RWPE1 (cell line): ENCODE measurements around the gene SNURF.
"Not testable (repeated sequence)": the region's sequence is repeated elsewhere in the genome, so short reads cannot be mapped to it uniquely, and the experiment has no call there.

ENCODE experiments used
- CTCF ChIA-PET: fragments of 350-600 bp; sonication (Branson Sonifier 250); formaldehyde crosslinking; extraction: SDS; loops from one replicate; lab custom pipeline; 2021; lab: Yijun Ruan, JAX
- POLR2A ChIA-PET: fragments of 400-600 bp; formaldehyde crosslinking; extraction: SDS; loops from one replicate; lab custom pipeline; 2020; ENCODE audit warnings: antibody characterized with exemption; ENCODE audit not compliant: low non-redundant PET; lab: Yijun Ruan, JAX
- DNase-seq: peaks from one replicate; pipeline ENCODE4 v3.0.0; 2012; ENCODE audit warnings: low spot score
- H3K27ac ChIP-seq: fragments of 450-650 bp; 2 replicates; pipeline ENCODE4 v1.5.1; 2017
- TF ChIP-seq, protein P1 (sequence below): fragments of 450-650 bp; conservative IDR thresholded peaks from 2 replicates; pipeline ENCODE4 v1.5.1; 2017; ENCODE audit warnings: low read depth, mild to moderate bottlenecking

SNURF gene, protein sequence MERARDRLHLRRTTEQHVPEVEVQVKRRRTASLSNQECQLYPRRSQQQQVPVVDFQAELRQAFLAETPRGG

DNA sequence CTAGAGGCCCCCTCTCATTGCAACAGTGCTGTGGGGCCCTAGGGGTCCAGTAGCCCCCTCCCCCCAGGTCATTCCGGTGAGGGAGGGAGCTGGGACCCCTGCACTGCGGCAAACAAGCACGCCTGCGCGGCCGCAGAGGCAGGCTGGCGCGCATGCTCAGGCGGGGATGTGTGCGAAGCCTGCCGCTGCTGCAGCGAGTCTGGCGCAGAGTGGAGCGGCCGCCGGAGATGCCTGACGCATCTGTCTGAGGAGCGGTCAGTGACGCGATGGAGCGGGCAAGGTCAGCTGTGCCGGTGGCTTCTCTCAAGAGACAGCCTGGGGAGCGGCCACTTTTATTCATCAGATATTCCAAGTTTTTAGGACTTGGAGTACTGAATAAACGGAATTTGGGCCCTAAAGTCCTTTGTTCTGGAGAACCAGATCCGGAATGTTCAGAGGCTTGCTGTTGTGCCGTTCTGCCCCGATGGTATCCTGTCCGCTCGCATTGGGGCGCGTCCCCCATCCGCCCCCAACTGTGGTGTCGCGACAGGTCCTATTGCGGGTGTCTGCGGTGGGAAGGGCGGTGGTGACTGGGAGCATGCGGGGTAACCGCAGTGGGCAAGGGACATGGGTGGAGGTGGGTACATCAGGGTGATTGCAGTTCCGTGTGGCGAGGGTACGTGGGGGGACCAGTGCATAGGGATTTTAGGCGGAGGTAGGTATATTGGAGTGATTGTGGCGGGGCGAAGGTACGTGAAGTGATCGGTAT, at the start of gene SNURF, which contains the start of gene SNRPN:
Gene SNURF (plus strand): TSS at position 205 of the 748 bp plus-strand sequence. CDS start 62 bp downstream, at position 267.
Gene SNRPN (plus strand): TSS at position 205 of the 748 bp plus-strand sequence. CDS start 19,467 bp downstream, outside the sequence.
- ChIA-PET CTCF (no interaction called here), POLR2A (no interaction called here)
- TF ChIP-seq, protein P1, sequence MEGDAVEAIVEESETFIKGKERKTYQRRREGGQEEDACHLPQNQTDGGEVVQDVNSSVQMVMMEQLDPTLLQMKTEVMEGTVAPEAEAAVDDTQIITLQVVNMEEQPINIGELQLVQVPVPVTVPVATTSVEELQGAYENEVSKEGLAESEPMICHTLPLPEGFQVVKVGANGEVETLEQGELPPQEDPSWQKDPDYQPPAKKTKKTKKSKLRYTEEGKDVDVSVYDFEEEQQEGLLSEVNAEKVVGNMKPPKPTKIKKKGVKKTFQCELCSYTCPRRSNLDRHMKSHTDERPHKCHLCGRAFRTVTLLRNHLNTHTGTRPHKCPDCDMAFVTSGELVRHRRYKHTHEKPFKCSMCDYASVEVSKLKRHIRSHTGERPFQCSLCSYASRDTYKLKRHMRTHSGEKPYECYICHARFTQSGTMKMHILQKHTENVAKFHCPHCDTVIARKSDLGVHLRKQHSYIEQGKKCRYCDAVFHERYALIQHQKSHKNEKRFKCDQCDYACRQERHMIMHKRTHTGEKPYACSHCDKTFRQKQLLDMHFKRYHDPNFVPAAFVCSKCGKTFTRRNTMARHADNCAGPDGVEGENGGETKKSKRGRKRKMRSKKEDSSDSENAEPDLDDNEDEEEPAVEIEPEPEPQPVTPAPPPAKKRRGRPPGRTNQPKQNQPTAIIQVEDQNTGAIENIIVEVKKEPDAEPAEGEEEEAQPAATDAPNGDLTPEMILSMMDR, result no peak
- DNase-seq, result peak; percentile 11
- H3K27ac ChIP-seq, result peak within 1 kb of the TSS; percentile 90

DNA sequence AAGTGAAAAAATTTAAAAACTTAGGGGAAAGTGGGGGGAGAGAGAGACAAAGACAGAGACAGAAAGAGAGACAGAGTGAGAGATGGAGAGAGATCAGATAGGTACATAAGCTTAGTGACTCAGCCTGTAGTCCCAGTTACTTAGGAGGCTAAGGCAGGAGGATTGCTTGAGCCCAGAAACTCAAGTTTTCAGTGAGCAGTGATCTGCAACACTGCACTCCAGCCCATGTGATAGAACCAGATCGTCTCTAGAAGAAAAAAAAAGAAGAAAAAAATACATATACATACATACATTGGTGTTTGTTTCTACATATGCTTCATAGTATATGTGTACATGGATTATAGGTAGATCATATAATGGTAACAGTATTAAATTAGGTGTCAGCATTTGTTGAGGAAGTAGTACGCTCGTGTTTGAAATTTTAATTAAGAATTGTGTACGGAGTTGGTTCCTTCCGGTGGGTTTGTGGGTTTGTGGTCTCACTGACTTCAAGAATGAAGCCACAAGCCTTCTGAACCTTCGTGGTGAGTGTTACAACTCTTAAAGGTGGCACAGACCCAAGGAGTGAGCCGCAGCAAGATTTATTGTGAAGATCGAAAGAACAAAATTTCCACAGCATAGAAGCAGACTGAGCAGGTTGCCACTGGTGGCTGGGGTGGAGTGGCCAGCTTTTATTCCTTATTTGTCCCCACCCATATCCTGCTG, 38.3 kb upstream of the SNURF start:
- no peak overlapping the region for H3K27ac ChIP-seq
- ChIA-PET CTCF (no interaction called here), POLR2A (no interaction called here)
- DNase-seq, result no peak
- TF ChIP-seq, protein P1, result no peak

DNA sequence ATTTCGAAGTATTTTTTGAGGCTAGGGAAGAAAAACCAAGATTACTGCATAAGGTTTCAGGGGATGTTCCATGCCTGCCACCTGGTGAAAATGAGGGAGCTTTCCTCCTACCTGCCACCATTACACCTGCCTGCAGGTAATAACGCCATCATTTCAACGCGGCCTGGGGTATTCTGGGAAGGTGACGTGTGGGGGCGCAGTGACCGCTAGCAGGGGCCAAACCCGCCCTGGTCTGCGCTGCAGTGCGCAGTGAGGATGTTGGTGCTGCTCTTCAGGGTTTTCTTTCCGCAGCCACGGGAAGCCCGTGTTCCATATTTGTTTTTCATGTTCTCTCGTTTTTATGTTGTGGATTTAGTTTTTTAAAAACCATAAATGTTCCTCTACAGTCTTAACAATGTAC, 37.4 kb upstream of the SNURF start:
- DNase-seq, result no peak
- POLR2A ChIA-PET, result no interaction called here
- TF ChIP-seq, protein P1, result no peak
- CTCF ChIA-PET, result no interaction called here
- H3K27ac ChIP-seq, result no peak overlapping the region

DNA sequence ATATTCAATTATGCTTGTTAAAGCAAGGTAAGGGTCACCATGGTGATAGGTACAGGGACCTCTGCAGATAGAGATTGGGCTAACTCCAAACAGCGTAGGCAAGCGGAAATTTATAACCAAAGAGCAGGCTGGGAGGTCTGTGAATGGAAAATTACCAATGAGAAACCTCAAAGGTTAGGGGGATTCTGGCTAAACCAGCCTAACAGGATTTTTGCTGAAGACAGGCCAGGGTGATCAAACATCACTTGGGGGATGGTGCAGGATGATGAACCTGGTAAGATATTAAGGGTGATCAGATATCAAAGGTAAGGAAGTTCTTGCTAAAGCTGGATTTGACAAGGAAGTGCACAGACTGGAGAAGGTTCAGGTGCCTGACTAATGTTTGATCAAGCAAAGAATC, 35.3 kb upstream of the SNURF start:
- H3K27ac ChIP-seq, result no peak overlapping the region
- TF ChIP-seq, protein P1, result no peak
- DNase-seq, result no peak
- ChIA-PET CTCF (no interaction called here), POLR2A (no interaction called here)

DNA sequence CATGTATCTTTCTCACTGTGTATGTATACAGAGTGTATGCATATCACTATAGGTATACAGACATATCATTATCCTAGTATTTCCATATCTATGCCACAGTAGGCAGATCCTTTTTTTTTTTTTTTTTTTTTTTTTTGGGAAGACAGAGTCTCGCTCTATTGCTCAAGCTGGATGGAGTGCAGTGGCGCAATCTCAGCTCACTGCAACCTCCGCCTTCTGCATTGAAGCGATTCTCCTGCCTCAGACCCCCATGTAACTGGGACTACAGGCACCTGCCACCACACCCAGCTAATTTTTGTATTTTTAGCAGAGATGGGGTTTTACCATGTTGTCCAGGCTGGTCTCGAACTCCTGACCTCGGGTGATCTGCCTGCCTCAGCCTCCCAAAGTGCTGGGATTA, 32.0 kb upstream of the SNURF start:
- DNase-seq, H3K27ac ChIP-seq, CTCF ChIA-PET, POLR2A ChIA-PET: not testable (repeated sequence)

DNA sequence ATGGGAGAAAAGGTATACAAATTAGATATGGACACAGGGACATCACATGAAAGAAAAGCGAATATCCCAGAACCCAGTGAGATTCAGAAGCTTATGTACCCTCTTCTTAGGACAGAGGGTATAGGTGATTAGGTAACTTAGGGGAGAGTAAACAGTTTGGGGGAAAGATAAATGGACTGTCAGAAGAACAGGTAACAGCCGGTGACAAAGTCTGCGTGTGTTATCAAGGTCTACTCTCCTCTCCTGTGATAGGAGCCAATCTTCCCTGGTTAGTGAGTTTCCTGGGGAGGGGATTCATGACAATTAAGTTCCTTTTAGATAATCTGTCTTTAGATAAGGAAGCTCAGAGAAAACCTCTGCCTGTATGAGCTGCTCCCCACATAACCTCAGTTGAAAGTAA, 30.6 kb upstream of the SNURF start:
- DNase-seq, result no peak
- ChIA-PET POLR2A (no interaction called here), CTCF (interaction anchor here (0.6 kb wide), 1 partner anchor 527 kb away, joined by 3 read pairs; no protein-coding TSS in a partner anchor)
- no peak overlapping the region for H3K27ac ChIP-seq
- TF ChIP-seq, protein P1, result no peak

DNA sequence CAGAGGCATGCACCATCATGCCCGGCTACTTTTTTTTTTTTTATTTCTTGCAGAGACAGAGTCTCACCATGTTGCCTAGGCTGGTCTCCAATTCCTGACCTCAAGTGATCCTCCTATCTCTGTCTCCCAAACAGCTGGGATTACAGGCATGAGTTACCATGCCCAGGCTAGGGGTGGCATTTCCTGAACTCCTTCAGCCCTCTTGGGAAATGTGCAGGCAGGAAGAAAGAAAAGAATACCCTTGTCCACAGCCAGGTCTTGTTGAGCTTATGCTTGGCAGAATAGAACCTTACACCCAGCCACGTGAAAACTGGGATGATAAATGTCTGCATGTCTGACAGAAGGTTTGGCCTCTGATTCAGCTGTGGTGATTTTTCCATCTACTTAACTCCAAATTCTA, 30.2 kb upstream of the SNURF start:
- CTCF ChIA-PET, result interaction anchor here (0.6 kb wide), 1 partner anchor 526 kb away, joined by 3 read pairs; no protein-coding TSS in a partner anchor
- DNase-seq, result no peak
- POLR2A ChIA-PET, result no interaction called here
- H3K27ac ChIP-seq, result no peak overlapping the region
- TF ChIP-seq, protein P1, result no peak

DNA sequence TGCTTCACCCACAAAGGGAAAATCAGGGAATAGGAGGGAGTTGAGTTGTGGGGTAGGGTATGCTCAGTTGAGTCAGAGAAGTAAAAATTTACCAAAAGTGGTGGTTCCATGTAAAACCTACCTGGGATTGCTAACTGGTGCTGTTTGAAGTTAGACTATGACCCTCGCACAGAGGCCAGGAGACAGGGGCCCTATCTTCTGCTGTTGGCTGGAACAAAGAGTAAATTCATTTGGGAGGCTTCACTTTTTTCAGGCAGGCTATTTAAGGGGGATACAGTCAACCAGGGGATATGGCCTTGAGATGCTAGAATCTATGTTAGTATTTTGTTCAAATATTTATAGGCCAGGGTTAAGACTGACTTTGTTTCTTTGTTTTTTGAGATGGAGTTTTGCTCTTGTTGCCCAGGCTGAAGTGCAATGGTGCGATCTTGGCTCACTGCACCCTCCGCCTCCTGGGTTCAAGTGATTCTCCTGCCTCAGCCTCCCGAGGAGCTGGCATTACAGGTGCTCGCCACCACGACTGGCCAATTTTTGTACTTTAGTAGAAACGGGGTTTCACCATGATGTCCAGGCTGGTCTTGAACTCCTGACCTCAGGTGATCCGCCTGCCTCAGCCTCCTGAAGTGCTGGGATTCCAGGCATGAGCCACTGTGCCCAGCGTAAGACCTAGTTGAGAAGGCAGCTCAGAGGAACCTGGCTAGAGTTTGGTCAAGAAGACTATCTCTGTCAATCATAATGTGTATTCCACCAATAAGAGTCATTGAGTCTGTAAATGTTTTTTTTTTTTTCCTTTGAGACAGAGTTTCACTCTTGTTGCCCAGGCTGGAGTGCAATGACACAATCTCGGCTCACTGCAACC, 22.7 kb upstream of the SNURF start:
- CTCF ChIA-PET, DNase-seq, H3K27ac ChIP-seq, POLR2A ChIA-PET: not testable (repeated sequence)
